Hematopoietic multipotent progenitor cell treated with erythropoietin and hydrocortisone succinate and interleukin-3 and kit ligand, for 6 days (in vitro differentiated cells): ENCODE measurements around the gene UNC5B.

Experiments
- DNase-seq: peaks from one replicate; pipeline ENCODE4 v3.0.0-alpha.2; 2015

UNC5B gene

GRCh38 chr10:71302874-71303568 is 90.7 kb downstream of the UNC5B start:
- DNase-seq: peak; percentile 87

- DNase-seq: no peak
Observed at GRCh38 chr10:71303569-71303907, 91.2 kb downstream of the UNC5B start.

GRCh38 chr10:71304914-71305313 is 92.5 kb downstream of the UNC5B start:
- no peak for DNase-seq

GRCh38 chr10:71306979-71307378 is 94.6 kb downstream of the UNC5B start:
- DNase-seq: no peak

GRCh38 chr10:71307469-71308085 is 95.2 kb downstream of the UNC5B start:
- DNase-seq: no peak

GRCh38 chr10:71308244-71308643 is 95.9 kb downstream of the UNC5B start:
- DNase-seq: no peak

GRCh38 chr10:71308985-71309384 is 96.6 kb downstream of the UNC5B start:
- no peak for DNase-seq

GRCh38 chr10:71309919-71310318 is 97.5 kb downstream of the UNC5B start:
- DNase-seq: no peak

- DNase-seq: no peak
Observed at GRCh38 chr10:71312220-71312619, 99.8 kb downstream of the UNC5B start.

- no peak for DNase-seq
Observed at GRCh38 chr10:71312811-71313789, 100.7 kb downstream of the UNC5B start.

GRCh38 chr10:71314028-71314693 is 101.8 kb downstream of the UNC5B start:
- peak; percentile 84 for DNase-seq

GRCh38 chr10:71314694-71315225 is 102.4 kb downstream of the UNC5B start:
- DNase-seq: no peak

GRCh38 chr10:71316056-71316785 is 103.9 kb downstream of the UNC5B start:
- DNase-seq: peak; percentile 16

GRCh38 chr10:71316786-71317160 is 104.4 kb downstream of the UNC5B start:
- no peak for DNase-seq

GRCh38 chr10:71317739-71318138 is 105.4 kb downstream of the UNC5B start:
- peak; percentile 9 for DNase-seq

GRCh38 chr10:71319042-71319799 is 106.9 kb downstream of the UNC5B start, which contains the start of gene SLC29A3:
TSS of gene SLC29A3 (plus strand) at chr10:71319259. CDS start at chr10:71319310, 51 bp downstream.
- DNase-seq: peak; percentile 89

- DNase-seq: no peak
Observed at GRCh38 chr10:71319800-71320392, 107.5 kb downstream of the UNC5B start.

GRCh38 chr10:71320592-71320991 is 108.2 kb downstream of the UNC5B start:
- DNase-seq: no peak

- DNase-seq: no peak
Observed at GRCh38 chr10:71321386-71321785, 109.0 kb downstream of the UNC5B start.

GRCh38 chr10:71323407-71323806 is 111.0 kb downstream of the UNC5B start:
- DNase-seq: peak; percentile 70

GRCh38 chr10:71324743-71325142 is 112.4 kb downstream of the UNC5B start:
- no peak for DNase-seq
